HG02759 (cell line): ENCODE data around the gene ARHGAP24.
A peak's percentile ranks its signal among the peaks of the same experiment; 100 is the strongest.

Source experiments
- ATAC-seq: cut with Tn5 transposase; IDR thresholded peaks from one replicate; pipeline ENCODE4 v1.9.1; 2021; ENCODE audit warnings: mild to moderate bottlenecking, moderate library complexity; ENCODE audit not compliant: unreplicated experiment

Gene ARHGAP24

DNA sequence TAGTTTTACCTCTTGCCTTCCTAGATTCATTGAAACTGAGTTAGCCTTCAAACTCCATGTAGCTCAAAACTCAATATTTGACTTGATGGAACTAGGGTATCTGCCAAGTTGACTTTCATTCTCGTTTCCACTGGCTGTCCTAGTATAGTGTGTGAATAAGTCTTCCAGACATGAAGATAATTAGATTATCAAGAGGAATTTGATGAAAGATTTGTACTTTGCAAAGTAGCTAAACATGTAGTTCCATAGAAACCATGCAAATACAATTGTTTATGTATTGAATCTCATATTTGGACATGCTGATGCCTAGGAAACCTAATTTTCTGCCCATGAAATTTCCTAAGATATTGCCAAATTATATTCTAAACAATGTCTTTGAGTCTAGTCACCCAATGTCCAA, 297.5 kb downstream of the ARHGAP24 start:
- ATAC-seq = no peak

DNA sequence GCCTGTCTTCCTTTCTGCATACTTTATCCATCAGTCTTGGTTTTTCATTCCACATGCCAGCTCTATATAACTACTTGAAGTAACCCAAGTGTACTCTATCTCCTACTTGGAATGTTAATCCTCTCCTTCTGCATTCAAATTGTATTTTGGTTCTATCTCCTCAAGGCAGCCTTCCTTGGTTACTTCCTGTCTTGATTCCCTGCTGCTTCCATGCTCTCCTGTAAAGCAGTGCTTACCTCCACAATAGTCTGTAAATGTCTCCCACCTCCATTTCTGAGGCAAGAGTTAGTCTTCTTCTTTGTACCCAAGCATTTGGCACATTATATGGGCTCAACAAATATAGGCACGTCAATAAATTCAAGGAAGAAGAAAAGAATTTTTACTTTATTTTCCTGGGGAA, 298.4 kb downstream of the ARHGAP24 start:
- no peak for ATAC-seq

- no peak for ATAC-seq
Observed at GRCh38 chr4:85774000-85774399, 299.1 kb downstream of the ARHGAP24 start.

DNA sequence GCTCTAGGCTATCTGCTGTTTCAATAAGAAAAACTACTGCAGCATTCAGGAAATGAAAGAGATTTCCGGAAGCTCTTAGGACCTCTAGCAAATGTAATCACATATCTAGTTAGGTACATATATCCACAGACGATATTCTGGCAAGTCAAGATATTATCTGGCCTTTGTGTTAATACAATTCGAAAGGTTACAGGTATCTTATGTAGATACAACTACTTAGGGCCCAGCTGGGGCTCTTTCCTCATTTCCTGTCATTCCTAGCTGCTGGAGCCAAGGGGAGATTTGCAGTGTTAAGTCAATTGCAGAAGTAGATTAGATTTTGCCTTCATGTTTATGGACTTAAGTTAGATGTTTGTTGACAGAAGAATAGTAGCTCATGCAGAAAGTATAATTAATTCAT, 299.5 kb downstream of the ARHGAP24 start:
- ATAC-seq = no peak

DNA sequence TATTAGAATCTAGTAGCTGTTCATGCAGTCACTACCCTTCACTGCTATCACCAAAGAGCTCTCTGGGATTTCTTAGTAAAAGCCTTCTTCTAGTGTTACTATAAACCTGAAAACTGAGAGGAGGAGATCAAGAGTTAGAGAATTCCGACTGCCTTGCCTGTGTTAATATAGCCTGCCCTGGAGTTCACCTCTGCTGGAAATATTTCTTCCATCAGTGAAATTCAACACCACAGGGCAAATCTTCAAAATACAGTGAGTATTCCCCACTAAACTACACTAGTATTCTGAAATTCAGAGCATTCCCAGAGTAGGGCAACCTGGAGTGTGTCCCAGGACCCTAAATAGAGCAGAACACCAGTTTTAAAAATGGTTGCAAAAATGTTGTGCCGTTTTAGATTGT, 301.1 kb downstream of the ARHGAP24 start:
- ATAC-seq = no peak

GRCh38 chr4:85776579-85776978, 301.6 kb downstream of the ARHGAP24 start:
- no peak for ATAC-seq

DNA sequence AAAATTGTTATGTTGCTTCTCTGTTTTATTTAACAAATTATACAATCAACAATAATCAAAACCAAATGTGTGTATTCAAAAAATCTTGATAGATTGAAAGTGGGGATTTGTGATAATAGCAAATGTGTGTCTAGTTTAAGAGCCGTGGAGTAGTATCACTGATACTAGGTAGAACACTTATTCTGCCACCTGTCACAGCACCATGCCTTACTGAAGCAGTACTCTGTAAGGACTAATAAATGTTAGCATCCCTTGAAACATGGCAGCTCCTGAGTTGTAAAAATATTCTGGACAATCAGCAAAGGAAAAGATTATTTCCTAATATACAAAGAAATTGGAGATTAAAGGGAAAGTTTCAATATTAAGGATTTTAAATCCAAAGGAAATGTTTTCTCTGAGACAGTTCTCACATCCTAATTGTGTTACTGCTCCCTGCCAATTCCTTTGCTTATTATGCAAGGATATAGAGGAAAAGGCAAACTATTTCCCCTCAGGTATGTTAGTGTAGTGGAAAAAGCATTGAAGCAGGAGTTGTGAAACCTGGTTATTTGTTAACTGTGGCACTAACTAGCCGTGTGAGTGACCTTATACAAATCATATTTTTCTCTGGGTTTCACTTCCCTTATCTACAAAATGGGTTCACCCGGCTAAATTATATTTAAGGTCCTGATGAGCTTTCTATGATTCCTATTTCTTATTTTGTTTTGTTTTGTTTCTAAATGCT, 303.1 kb downstream of the ARHGAP24 start:
- peak; percentile 82 for ATAC-seq

- peak; percentile 79 for ATAC-seq
Observed at GRCh38 chr4:85778632-85779131, 303.7 kb downstream of the ARHGAP24 start.

GRCh38 chr4:85779165-85779564, 304.2 kb downstream of the ARHGAP24 start:
- ATAC-seq = peak; percentile 23

- ATAC-seq = peak; percentile 38
Observed at GRCh38 chr4:85780664-85781063, 305.7 kb downstream of the ARHGAP24 start.

DNA sequence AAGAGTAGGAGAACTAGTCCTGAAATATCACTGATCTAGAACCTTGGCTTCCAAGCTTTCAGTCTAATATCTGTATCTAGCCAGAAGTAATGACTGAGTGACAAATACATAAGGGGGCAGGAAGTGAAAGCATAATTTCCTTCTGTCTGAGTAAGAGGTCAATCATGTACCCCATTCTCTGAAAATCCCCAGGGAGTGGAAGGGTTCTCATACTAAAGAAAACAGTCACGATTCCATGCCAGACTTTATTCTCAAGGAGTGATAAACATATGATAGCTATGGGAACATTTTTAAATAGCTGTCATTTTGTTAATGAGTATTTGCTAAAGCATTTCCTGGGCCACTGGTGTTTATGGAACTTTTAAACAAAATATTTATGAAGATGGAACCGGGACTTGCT, 308.5 kb downstream of the ARHGAP24 start:
- peak; percentile 29 for ATAC-seq

- no peak for ATAC-seq
Observed at GRCh38 chr4:85783900-85784299, 308.9 kb downstream of the ARHGAP24 start.

- ATAC-seq = no peak
Observed at GRCh38 chr4:85784348-85784747, 309.4 kb downstream of the ARHGAP24 start.

- ATAC-seq = no peak
Observed at GRCh38 chr4:85784947-85785346, 310.0 kb downstream of the ARHGAP24 start.

DNA sequence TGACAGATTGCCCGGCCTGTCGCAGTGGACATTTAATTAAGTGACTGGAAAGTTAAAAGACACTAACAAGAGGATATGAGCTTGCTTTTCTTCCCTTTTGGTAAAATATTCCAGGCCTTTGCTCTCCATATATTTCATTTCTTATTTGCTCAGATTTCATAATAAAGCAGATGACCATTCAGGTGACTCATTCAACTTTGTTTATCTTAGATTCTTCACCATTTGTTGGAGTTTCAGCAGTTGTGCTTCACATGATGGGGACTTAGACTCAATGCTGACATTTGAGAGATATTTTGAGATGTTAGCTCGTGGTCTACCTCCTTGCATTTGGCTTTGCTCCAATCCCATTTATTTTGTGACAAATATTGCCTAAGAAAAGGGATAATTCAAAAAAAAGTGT, 312.2 kb downstream of the ARHGAP24 start:
- no peak for ATAC-seq

- no peak for ATAC-seq
Observed at GRCh38 chr4:85788604-85789003, 313.7 kb downstream of the ARHGAP24 start.

GRCh38 chr4:85789241-85789640, 314.3 kb downstream of the ARHGAP24 start:
- ATAC-seq = no peak

- ATAC-seq = no peak
Observed at GRCh38 chr4:85790582-85790981, 315.6 kb downstream of the ARHGAP24 start.

DNA sequence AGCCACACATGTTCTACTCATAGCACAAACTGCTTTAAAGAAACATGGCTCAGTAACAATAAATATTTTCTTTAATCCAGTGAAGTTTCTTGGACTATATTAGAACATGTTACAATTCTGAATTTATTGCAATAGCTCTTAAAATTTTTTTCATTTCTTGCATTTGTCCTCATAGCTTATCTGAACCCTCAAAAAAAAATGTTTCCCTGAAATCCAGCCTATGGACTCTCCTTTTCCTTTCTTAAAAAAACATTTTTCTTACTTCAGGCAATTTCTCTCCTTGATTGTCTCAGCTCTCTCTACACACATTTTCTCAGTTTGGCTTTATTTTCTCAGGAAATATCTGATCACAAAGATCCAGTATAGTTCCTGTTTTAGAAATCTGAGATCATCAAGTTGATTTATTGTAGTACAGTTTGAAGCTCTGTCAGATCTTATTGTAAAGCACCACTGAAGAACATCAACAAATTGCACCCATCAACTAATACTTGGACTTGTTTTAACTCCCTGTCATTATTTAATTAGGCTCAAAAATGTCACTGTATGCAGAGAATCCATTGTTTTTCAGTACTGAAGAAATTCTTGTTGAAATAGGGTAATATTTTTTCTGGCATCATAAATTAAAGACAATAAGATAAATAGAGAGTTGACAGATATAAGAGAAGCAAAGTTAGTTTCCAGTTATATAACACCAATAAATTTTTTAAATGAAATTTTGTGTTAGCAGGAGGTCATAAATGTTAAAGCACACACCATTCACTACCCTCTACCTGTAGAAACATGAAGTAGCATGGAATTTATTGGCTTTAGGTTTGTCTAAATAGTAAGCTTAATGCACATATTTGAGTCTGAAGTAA, 317.7 kb downstream of the ARHGAP24 start:
- ATAC-seq = no peak

DNA sequence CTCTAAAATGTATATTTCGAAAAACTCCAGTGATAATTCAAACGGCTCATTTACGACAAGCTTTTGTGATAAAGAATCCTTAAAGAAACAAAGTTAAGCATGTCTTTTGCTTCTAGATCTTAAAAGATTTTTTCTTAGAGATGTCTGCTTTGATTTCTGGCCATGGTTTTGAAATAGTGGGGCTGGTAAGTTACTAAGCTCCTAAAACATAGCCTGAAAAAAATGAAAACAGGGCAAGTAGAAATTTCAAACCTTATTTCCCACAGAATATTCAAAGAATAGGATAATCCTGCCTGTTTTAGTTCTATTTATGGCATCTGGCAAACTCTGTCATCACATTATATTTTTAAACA, 318.3 kb downstream of the ARHGAP24 start:
- ATAC-seq = no peak

DNA sequence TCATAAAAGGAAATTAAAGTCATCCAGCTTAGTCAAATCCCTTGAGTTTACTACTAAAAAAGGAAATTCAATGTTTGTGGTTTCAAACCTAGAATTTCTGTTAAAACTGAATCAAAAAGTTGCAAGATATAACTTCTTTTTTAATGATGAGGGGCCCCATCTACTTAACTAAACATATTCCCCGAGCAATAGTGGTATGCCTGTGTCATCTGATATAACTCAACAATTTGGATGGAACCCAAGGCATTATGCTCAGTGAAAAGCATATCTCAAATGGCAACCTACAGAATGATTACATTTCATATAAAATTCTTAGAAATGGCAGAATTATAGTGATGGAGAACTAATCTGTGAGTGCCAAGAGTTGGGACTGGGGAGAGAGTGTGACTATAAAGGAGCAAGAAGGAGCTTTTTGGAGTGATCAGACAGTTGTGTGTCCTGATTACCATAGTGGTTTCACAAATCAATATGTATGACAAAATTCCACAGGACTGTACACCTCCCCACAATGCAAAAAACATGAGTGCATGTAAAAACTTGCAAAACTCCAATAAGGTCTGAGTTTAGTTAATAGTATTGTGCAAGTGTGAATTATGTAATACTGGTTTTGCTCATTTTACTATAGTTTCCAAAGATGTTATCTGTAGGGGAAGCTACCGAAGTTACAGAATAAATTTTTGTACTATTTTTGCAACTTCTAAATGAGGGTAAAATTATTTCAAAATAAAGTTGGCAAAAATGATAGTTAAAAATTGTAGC, 323.2 kb downstream of the ARHGAP24 start:
- ATAC-seq = no peak
